ENCODE data around the gene RNF224. TPM values are rescaled to one million over a fixed set of nuclear protein-coding genes. Genes with fewer than 3 reads are reported as not detected.

Gene RNF224
- total and polyA plus RNA-seq, 2 of the 13 experiments (the other 11 are each of a cell fraction or from before 2014, with no cell fraction given) = 0.09 TPM; not detected in 1

GRCh38 chr9:137240318-137240840, 13.1 kb downstream of the RNF224 start (continued):
- TF ChIP-seq ZUFSP (CRISPR knock-in tag; IDR thresholded peaks at IDR 0.05; ENCODE audit: borderline replicate concordance) (no peak), AGO1 (IDR thresholded peaks at IDR 0.05; ENCODE audit: low read depth, low read length, poor library complexity, severe bottlenecking) (no peak), ZNF792 (CRISPR knock-in tag; IDR thresholded peaks at IDR 0.05) (0 out of 2 replicates have a peak, but pooled peaks have one; percentile 57)

GRCh38 chr9:137240841-137241489, 13.7 kb downstream of the RNF224 start, which contains the start of gene TUBB4B:
TUBB4B (plus strand) TSS chr9:137241287; CDS start chr9:137241361, 74 bp downstream.
- no peaks in the 10 kb centered on the region for H3K9me3 ChIP-seq (ENCODE audit: low read length)
- BruUV-seq (replicated peaks) = no TSS peak
- peak within 1 kb of the TSS; percentile 92 for H3K9ac ChIP-seq (ENCODE audit: insufficient read depth, low read depth, low read length)
- H3K79me2 ChIP-seq (ENCODE audit: insufficient read depth, low read length) = peaks cover 36% of the 10 kb centered on the region
- DNase-seq (ENCODE audit: low spot score) = peak; percentile 99
- intact Hi-C loops (cut with micrococcal nuclease; ENCODE audit: unreplicated experiment) = no loop called here
- H4K20me1 ChIP-seq (ENCODE audit: insufficient read depth, low read length) = peaks cover 27% of the 10 kb centered on the region
- WGBS (ENCODE audit: low lambda C conversion rate) = 0% methylated on average over 14 of the region's 67 CpGs
- CTCF ChIA-PET (ENCODE audit: low intra/inter-chr PET ratio, low total read pairs) = no interaction called here
- no peak within 1 kb of the TSS for H2AFZ ChIP-seq (ENCODE audit: low read length)
- in situ Hi-C loops (cut with HindIII; ENCODE audit: extremely low pct_ligation_motif_present, low pct_unique_long_range_greater_than_20kb) = no loop called here
- ATAC-seq = peak; percentile 55
- H3K36me3 ChIP-seq (replicated peaks in 1 of 2; ENCODE audit: control insufficient read depth in 1 of 2, insufficient read depth in 2 of 2, low read length in 2 of 2) = peaks cover 4 to 19% of the 10 kb centered on the region in 2 experiments; a peak in 4 of 5 replicates
- H3K27ac ChIP-seq (ENCODE audit: extremely low read length, insufficient read depth, low read length) = peak within 1 kb of the TSS; percentile 96
- H3K27me3 ChIP-seq (ENCODE audit: control insufficient read depth in 1 of 2, insufficient read depth in 2 of 2, low read length in 2 of 2) = no peaks in the 10 kb centered on the region; a peak in 1 of 5 replicates
- peak; percentile 99 for FAIRE-seq
- peak within 1 kb of the TSS; percentile 89 to 94 (median 94) for H3K4me3 ChIP-seq (replicated peaks in 1 of 3; ENCODE audit: insufficient read depth in 1 of 3, low read depth in 2 of 3, low read length in 3 of 3)
- peak within 1 kb of the TSS; percentile 99 for H3K4me2 ChIP-seq (ENCODE audit: low read depth, low read length)
- POLR2A ChIA-PET = interaction anchor here (0.7 to 7.7 kb wide), 34 partner anchors 11 to 440 kb away, joined by 3 to 317 read pairs (median 6); partner anchors contain the start of genes ENTPD2, ENTPD8, LRRC26 and MAN1B1
- H3K4me1 ChIP-seq (ENCODE audit: insufficient read depth, low read length) = peaks cover 62% of the 10 kb centered on the region
- no peak; the same call in 1 of the 2 replicates for TF ChIP-seq ZFYVE20 (CRISPR knock-in tag; IDR thresholded peaks at IDR 0.05; ENCODE audit: borderline replicate concordance, low read depth)
- peak in 1 of 2 experiments; percentile 77; a peak in 1 of 4 replicates for TF ChIP-seq REST (IDR thresholded peaks at IDR 0.05; ENCODE audit: borderline replicate concordance in 1 of 2, low read depth in 1 of 2, low read length in 2 of 2)
- TF ChIP-seq CSRNP1 (CRISPR knock-in tag; IDR thresholded peaks at IDR 0.05) = no peak
- TF ChIP-seq, protein P1, sequence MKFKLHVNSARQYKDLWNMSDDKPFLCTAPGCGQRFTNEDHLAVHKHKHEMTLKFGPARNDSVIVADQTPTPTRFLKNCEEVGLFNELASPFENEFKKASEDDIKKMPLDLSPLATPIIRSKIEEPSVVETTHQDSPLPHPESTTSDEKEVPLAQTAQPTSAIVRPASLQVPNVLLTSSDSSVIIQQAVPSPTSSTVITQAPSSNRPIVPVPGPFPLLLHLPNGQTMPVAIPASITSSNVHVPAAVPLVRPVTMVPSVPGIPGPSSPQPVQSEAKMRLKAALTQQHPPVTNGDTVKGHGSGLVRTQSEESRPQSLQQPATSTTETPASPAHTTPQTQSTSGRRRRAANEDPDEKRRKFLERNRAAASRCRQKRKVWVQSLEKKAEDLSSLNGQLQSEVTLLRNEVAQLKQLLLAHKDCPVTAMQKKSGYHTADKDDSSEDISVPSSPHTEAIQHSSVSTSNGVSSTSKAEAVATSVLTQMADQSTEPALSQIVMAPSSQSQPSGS (CRISPR knock-in tag; IDR thresholded peaks at IDR 0.05) = 0 out of 2 replicates have a peak, but pooled peaks have one; percentile 67
- TF ChIP-seq ZNF331 (CRISPR knock-in tag; IDR thresholded peaks at IDR 0.05) = peak; percentile 62; the same call in 1 of the 2 replicates
- peak; percentile 33; the same call in 1 of the 2 replicates for TF ChIP-seq ZIK1 (CRISPR knock-in tag; IDR thresholded peaks at IDR 0.05; ENCODE audit: borderline replicate concordance, low read depth)
- no peak for TF ChIP-seq ZFP1 (CRISPR knock-in tag; IDR thresholded peaks at IDR 0.05)
- TF ChIP-seq ATF7-NPFF (CRISPR knock-in tag; IDR thresholded peaks at IDR 0.05; ENCODE audit: low read depth) = no peak; the same call in 1 of the 2 replicates
- no peak for TF ChIP-seq CENPX (CRISPR knock-in tag; IDR thresholded peaks at IDR 0.05)
